Stimulated activated naive CD4-positive, alpha-beta T cell treated with Interleukin-2 at 50 U/mL for 16 hours (primary cell): ENCODE results near the gene CCDC185.

Source experiments
- DNase-seq: peaks from one replicate; lab custom pipeline; 2025; lab: John Stamatoyannopoulos, UW

Gene CCDC185

DNA sequence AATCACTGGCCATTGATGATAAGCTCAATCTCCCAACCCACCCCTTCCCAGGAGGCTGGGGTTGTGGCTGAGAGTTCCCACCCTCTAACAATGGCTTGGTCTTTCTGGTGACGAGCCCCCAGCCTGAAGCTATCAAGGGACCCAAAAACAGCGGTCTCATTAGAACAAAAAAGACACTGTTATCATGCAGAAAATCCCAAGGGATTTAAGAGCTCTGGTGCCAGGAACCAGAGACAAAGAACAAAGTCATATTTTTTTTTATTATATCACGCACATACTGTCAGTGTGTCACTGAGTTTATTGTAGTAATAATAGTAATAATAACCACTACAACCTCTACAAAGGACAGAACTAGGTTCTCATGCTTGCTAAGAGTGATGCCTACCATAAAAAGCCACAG, 43.9 kb downstream of the CCDC185 start:
- no peak for DNase-seq

DNA sequence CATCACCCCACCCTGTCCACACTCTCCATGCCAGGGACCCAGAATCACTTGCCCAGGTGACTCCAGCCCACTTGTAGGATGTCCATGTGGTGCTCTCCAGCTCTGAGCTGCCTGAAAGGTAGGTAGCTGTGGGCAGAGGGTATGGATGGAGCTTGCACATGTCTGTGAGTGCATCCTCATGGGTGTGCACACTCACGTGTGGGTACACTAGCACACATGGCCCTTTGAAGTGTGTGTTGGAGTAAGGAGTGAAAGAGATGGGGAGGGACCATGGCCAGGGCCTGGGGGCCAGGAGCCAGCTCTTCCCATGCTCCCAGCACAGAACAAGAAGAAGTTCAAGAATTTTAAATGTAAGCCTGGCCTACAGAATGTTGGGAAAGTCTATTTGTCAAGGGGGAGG, 50.2 kb downstream of the CCDC185 start:
- no peak for DNase-seq

DNA sequence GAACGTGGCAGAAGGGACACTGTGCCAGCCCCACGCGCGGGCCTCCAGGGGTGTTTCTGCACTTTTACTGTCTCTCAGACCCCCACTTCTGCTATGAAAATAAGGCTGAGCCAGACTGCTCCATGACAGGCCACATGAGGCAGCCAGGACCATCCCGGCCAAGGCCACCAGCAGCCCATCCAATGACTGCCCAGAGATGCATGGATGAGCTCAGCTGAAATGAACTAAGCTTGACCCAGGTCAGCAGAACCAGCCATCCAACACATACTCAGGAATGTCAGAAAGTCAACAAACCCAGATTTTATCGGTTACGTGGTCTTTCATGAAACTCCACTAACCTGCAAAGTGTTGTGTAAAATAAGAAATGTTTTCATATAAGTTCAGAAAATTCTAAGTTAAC, 51.2 kb downstream of the CCDC185 start:
- DNase-seq = no peak
